ENCODE results near the gene DNAJC17. TPM values are rescaled to one million over a fixed set of nuclear protein-coding genes. Genes with fewer than 3 reads are reported as not detected.

DNAJC17 gene
- polyA plus RNA-seq, 2 of the 4 experiments (the other 2 are of a cell fraction): 22.3 to 24.4 TPM

- Histone ChIP-seq H3K27ac (peak overlapping the region; percentile 79 to 92), H3K4me1 (0 out of 3 replicates have a peak, but pooled peaks cover 3% of the 10 kb centered on the region), H3K4me3 (peak overlapping the region; percentile 91), H3K4me2 (peak overlapping the region; percentile 80), H3K9me3 (no peaks in the 10 kb centered on the region)
- CTCF ChIA-PET: interaction anchor here (0.7 kb wide), 1 partner anchor 185 kb away, joined by 3 read pairs; no protein-coding TSS in a partner anchor
- WGBS (ENCODE audit: missing lambda C conversion rate): 80% methylated on average over 10 of the region's 10 CpGs
- FAIRE-seq (no peak), DNase-seq (ENCODE audit: low read depth in 1 of 2, low spot score in 1 of 2) (no peak), ATAC-seq (no peak)
- TF ChIP-seq E2F6 (IDR thresholded peaks at IDR 0.05; ENCODE audit: borderline replicate concordance, low read depth): no peak
- TF ChIP-seq ELK1 (IDR thresholded peaks at IDR 0.05; ENCODE audit: low read depth, low read length): no peak
- TF ChIP-seq RCOR1 (IDR thresholded peaks at IDR 0.05; ENCODE audit: low read depth, low read length): no peak
- no peak for TF ChIP-seq POLR2A (IDR thresholded peaks at IDR 0.05; ENCODE audit: low read length)
- TF ChIP-seq BCL3 (IDR thresholded peaks at IDR 0.05): no peak
- no peak for TF ChIP-seq PHF8 (IDR thresholded peaks at IDR 0.05; ENCODE audit: borderline replicate concordance, low read depth)
- TF ChIP-seq ZSCAN20 (CRISPR knock-in tag; IDR thresholded peaks at IDR 0.05): no peak
- TF ChIP-seq RARB (CRISPR knock-in tag; IDR thresholded peaks at IDR 0.05): no peak
- TF ChIP-seq TP53 (CRISPR knock-in tag; IDR thresholded peaks at IDR 0.05): no peak
- TF ChIP-seq HES2 (IDR thresholded peaks at IDR 0.05): no peak
- TF ChIP-seq CTCF (IDR thresholded peaks at IDR 0.05): no peak
- no peak for TF ChIP-seq ZC3H11A (IDR thresholded peaks at IDR 0.05)
- no peak for TF ChIP-seq SMC3 (IDR thresholded peaks at IDR 0.05)
- no peak for TF ChIP-seq JUN (IDR thresholded peaks at IDR 0.05)
- no peak for TF ChIP-seq MAFK (IDR thresholded peaks at IDR 0.05; ENCODE audit: partially characterized antibody)
- no peak for TF ChIP-seq POLR2AphosphoS2 (conservative IDR thresholded peaks at IDR 0.05; ENCODE audit: low read length)
- no peak for TF ChIP-seq CHD2 (IDR thresholded peaks at IDR 0.05; ENCODE audit: low read length, partially characterized antibody)
- TF ChIP-seq EHF (CRISPR knock-in tag; IDR thresholded peaks at IDR 0.05): no peak
- no peak for TF ChIP-seq NPAS2 (CRISPR knock-in tag; IDR thresholded peaks at IDR 0.05; ENCODE audit: borderline replicate concordance)
- TF ChIP-seq TFCP2L1 (CRISPR knock-in tag; IDR thresholded peaks at IDR 0.05): no peak
- POLR2A ChIA-PET: no interaction called here
These were observed 51.5 kb downstream of the DNAJC17 start for GRCh38 chr15:40755812-40756208.

GRCh38 chr15:40754883-40755811 is 52.1 kb downstream of the DNAJC17 start, which contains the start of gene RMDN3:
RMDN3 (minus strand) TSS chr15:40755254; CDS start chr15:40754783, 471 bp downstream.
- FAIRE-seq (no peak), DNase-seq (ENCODE audit: low read depth in 1 of 2, low spot score in 1 of 2) (peak; percentile 55 to 84), ATAC-seq (peak; percentile 94 to 96)
- POLR2A ChIA-PET: no interaction called here
- CTCF ChIA-PET: interaction anchor here (1.4 kb wide), 1 partner anchor 140 kb away, joined by 4 read pairs; the partner anchor contains the start of gene VPS18
- 7% methylated on average over 26 of the region's 66 CpGs for WGBS (ENCODE audit: missing lambda C conversion rate)
- no peaks in the 10 kb centered on the region for H3K9me3 ChIP-seq
- 0 out of 3 replicates have a peak, but pooled peaks cover 3% of the 10 kb centered on the region for H3K4me1 ChIP-seq
- peak within 1 kb of the TSS; percentile 79 to 92 for H3K27ac ChIP-seq
- H3K4me3 ChIP-seq: peak within 1 kb of the TSS; percentile 91
- peak within 1 kb of the TSS; percentile 80 for H3K4me2 ChIP-seq
- TF ChIP-seq USF2 (IDR thresholded peaks at IDR 0.05): no peak
- no peak for TF ChIP-seq MAFK (IDR thresholded peaks at IDR 0.05; ENCODE audit: partially characterized antibody)
- TF ChIP-seq HMGXB4 (CRISPR knock-in tag; IDR thresholded peaks at IDR 0.05; ENCODE audit: borderline replicate concordance): no peak
- no peak for TF ChIP-seq RFX5 (IDR thresholded peaks at IDR 0.05)
- TF ChIP-seq HES2 (IDR thresholded peaks at IDR 0.05): no peak
- no peak for TF ChIP-seq TP53 (CRISPR knock-in tag; IDR thresholded peaks at IDR 0.05)
- peak; percentile 37; the same call in 1 of the 2 replicates for TF ChIP-seq PHF8 (IDR thresholded peaks at IDR 0.05; ENCODE audit: borderline replicate concordance, low read depth)
- no peak for TF ChIP-seq RCOR1 (IDR thresholded peaks at IDR 0.05; ENCODE audit: low read depth, low read length)
- no peak for TF ChIP-seq RNF2 (IDR thresholded peaks at IDR 0.05; ENCODE audit: borderline replicate concordance, low read depth)
- no peak for TF ChIP-seq NR3C1 (IDR thresholded peaks at IDR 0.05)
- TF ChIP-seq HEYL (CRISPR knock-in tag; IDR thresholded peaks at IDR 0.05): no peak
- TF ChIP-seq ZNF302 (CRISPR knock-in tag; IDR thresholded peaks at IDR 0.05): no peak
- TF ChIP-seq POLR2AphosphoS2 (conservative IDR thresholded peaks at IDR 0.05; ENCODE audit: low read length): no peak

Measured in A549 (cell line).